Erythroblast (primary cell): ENCODE results near the gene NUP58.

Experiments
- GATA1 ChIP-seq: IDR thresholded peaks from 2 replicates; pipeline ENCODE4 v1.6.1; 2011; ENCODE audit warnings: low read depth, mild to moderate bottlenecking, control low read depth, low read length, moderate library complexity
- POLR2A ChIP-seq: IDR thresholded peaks from 2 replicates; pipeline ENCODE4 v1.6.1; 2011; ENCODE audit warnings: mild to moderate bottlenecking, low read length

DNA sequence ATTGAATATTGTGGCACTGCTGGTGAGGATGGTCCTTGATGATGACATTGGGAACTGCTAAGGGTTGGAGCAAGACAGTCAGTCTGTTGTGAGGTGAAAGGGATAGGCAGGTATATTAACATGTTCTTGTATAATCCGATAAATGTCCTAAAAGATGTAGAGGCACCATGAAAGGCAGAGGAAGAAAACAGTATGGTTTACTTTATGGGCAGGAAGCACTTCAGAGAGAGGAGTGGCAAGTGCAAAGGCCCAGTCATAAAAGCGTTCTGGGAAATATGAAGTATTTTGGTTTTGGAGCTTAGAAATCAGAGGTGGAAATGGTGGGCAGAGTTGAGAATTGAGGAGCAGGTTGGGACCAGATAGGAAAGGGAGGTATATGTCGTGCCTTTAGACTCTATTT lies 9.5 kb downstream of the NUP58 start:
- no peak for TF ChIP-seq POLR2A
- TF ChIP-seq GATA1, result no peak
